ENCODE data around the gene RPS25.
"Not testable (repeated sequence)": the region's sequence is repeated elsewhere in the genome, so short reads cannot be mapped to it uniquely, and the experiment has no call there.

RPS25 gene

DNA sequence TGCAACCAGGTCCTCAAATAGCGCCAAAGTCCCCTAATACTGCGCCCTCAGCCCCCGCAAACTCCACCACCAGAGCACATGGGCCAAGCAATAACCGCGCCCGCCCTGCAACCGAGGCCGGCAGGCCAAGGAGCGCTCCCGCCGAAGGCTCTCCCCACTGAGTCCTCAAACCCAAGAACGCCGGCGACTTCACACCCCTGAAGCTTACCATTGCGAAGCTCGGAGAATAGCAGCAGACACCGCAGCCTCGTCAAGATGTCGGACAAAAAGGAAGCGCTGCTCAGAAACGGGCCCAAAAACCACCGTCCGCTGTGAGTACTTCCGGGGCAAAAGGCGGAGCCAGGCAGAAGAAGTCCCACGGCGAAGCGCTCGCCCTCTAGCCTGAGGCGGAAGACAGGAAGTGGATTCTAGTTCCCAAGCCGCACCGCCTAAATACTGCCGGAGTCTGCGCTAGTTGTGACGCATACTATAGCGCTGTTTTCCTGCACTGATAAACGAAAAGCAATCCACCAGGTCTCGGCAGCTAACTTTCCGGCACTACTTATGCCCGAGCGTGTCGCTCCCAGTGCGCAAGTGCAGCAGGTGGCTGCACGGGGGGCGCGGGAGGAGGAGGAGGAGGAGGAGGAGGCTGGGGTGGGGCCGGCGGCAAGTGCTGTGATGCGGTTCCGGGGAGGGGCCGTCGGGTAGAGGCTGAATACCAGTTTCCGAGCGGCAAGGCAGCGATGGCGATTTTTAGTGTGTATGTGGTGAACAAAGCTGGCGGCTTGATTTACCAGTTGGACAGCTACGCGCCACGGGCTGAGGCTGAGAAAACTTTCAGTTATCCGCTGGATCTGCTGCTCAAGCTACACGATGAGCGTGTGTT lies at the start of gene RPS25, which contains the start of gene TRAPPC4:
Gene RPS25, minus strand, starts transcription at position 270 of the 865 bp plus-strand sequence. Its CDS starts 59 bp downstream, at position 211.
Gene TRAPPC4, plus strand, starts transcription at position 693 of the 865 bp plus-strand sequence. Its CDS starts 30 bp downstream, at position 723.
- DNase-seq = peak; percentile 96

GRCh38 chr11:119067371-119068222 lies 49.5 kb upstream of the RPS25 start, which contains the start of gene VPS11:
Gene VPS11 (plus strand): TSS chr11:119067818. CDS start chr11:119067824, 6 bp downstream.
- DNase-seq = peak; percentile 95

DNA sequence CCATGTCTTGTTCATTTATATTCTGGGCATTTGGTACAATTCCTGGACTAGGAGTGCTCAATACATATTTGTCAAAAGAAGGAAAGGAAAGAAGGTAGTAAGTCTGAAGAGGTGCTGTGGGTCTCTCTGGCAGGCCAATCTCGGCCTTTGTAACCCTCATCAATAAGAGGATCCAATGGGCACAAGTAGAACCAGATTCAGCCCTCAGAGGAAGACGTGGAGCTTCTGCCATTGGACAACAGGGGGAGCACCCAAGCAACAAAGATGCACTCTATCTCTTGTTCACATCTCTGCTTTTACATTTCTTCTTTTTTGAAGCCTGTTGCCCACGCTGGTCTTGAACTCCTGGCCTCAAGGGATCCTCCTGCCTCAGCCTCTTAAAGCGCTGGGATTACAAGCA lies 47.2 kb upstream of the RPS25 start:
- DNase-seq = peak; percentile 44

- DNase-seq = no peak
These were observed 44.6 kb upstream of the RPS25 start for GRCh38 chr11:119062779-119063178.

DNA sequence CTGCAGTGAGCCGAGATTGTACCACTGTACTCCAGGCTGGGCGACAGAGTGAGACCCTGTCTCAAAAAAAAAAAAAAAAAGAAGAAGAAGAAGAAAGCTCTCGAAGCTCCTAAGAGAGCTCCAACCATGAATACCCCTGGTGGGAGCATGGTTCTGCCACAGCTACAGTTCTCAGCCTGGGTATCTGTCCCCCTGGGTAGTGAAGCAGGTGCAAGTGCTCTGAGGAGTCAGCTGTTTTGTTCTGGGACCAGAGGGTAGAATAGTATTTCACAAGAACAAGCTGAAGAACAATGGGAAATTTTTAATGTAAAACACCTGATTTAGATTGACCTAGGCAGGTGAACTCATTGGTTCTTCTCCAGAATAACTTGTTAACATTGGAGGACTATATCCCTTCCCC lies 43.1 kb upstream of the RPS25 start:
- DNase-seq = no peak

GRCh38 chr11:119059128-119059527 lies 41.0 kb upstream of the RPS25 start:
- not testable (repeated sequence) for DNase-seq

DNA sequence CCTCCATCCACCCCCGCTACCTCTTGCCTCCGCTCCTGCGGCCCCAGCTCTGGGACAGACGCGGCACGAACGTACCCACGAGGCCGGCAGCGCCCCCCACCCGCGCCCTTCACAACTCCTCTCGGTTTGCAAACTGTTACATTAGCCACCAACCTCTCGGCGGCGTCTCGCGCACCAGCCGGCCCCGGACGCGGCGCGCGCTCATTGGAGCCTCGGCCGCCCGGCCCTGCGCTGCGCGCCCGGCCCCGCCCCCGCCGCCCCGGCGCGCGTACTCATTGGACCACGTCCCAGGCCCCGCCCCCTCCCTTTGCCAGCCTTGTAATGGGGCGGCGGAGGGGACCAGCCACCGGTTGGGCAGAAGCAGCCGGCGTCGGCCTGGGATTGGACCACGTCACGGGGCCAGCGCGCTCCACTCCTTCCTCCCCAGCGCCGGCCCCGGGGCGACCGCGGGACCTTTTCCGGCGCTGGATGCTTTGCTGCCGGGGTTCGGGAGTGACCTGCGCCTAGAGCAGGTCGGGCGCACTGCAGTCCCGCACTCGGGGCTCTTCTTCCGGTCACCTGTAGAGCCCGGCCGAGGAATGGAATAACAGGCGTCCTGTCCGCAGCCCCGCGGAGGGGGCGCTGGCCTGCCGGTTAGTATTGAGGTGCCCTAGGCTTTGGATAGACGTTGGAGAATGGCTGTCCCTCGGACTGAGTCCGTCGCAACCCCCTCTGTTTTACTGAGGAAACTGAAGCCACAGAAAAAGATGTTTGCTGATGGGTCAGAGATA lies 39.0 kb upstream of the RPS25 start, which contains the start of gene HYOU1:
Gene HYOU1, minus strand, starts transcription at position 206 of the 770 bp plus-strand sequence. CDS start 1,045 bp downstream, outside the sequence.
- peak; percentile 98 for DNase-seq

- DNase-seq = peak; percentile 42
These were observed 38.4 kb upstream of the RPS25 start for GRCh38 chr11:119056421-119056999.

- peak; percentile 18 for DNase-seq
These were observed 37.8 kb upstream of the RPS25 start for GRCh38 chr11:119055901-119056300.

GRCh38 chr11:119054418-119054817 lies 36.3 kb upstream of the RPS25 start:
- no peak for DNase-seq

GRCh38 chr11:119052163-119052814 lies 34.1 kb upstream of the RPS25 start:
- no peak for DNase-seq

GRCh38 chr11:119051440-119052162 lies 33.5 kb upstream of the RPS25 start:
- no peak for DNase-seq

DNA sequence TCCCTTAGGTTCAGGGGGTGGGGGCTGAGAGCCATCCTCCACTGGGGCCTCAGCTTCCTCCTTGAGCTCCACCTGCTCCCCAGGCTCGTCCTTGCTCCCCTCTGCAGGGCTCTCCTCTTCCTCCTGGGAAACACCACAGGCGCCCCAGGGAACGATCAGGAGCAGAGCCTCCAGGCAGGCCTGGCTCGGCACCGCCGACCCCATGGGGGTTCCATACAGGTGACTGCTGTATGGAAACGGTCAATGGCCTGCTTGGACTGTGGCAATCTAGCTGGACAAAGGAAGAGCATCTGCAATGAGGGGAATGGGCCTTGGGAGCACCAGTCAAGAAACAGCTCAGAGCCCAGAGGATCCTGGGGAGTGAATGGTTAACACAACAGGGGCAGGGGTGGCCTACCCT lies 30.9 kb upstream of the RPS25 start:
- no peak for DNase-seq

GRCh38 chr11:119048644-119049043 lies 30.5 kb upstream of the RPS25 start:
- DNase-seq = no peak

- DNase-seq = no peak
These were observed 29.1 kb upstream of the RPS25 start for GRCh38 chr11:119047205-119047604.

GRCh38 chr11:119046489-119046888 lies 28.3 kb upstream of the RPS25 start:
- no peak for DNase-seq

GRCh38 chr11:119044708-119045107 lies 26.6 kb upstream of the RPS25 start:
- DNase-seq = peak; percentile 23

DNA sequence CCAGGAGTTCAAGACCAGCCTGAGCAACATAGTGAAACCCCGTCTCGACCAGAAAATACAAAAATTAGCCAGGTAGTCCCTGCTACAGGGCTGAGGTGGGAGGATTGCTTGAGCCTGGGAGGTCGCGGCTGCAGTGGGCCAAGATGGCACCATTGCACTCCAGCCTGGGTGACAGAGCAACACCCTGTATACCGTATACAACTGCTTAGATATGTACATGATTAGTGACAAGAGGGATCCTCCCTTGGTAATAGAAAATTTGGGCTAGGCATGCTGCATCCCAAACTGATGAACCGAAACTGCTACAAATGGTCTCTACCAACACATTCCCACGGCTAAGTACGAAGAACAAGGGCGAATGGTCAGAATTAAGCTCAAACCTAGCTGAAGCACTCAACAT lies 24.8 kb upstream of the RPS25 start:
- no peak for DNase-seq

DNA sequence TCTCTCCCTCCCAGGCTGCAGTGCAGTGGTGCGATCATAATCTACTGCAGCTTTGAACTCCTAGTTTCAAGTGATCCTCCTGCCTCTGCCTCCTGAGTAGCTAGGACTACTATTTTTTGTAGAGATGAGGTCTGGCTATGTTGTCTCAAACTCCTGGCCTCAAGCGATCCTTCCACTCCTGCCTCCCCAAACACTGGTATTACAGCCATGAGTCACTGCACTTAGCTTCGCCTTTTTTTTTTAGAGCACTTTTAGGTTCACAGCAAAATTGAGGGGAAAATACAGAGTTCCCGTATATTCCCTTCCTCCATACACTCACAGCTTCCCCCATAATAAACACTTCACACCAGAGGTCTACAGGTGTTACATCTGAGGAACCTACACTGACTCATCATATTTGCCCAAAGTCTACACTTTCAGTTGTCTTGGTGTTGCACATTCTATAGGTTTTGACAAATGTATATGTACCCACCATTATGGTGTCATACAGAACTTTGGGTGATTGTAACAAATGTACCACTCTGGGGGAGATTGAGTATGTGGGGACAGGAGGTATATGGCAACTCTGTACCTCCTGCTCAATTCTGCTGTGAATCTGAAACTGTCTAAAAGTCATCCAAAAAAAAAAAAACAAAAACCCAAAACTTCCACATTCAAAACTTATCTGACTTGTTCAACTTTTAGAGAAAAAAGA lies 23.8 kb upstream of the RPS25 start:
- DNase-seq = no peak

DNA sequence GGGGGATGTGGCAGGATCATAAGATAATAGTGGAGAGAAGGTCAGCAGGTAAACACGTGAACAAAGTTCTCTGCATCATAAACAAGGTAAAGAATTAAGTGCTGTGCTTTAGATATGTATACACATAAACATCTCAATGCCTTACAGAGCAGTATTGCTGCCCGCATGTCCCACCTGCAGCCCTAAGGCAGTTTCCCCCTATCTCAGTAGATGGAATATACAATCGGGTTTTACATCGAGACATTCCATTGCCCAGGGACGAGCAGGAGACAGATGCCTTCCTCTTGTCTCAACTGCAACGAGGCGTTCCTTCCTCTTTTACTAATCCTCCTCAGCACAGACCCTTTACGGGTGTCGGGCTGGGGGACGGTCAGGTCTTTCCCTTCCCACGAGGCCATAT lies 21.3 kb upstream of the RPS25 start:
- DNase-seq = peak; percentile 27
